ENCODE measurements around the gene NKX1-1. TPM values are rescaled to one million over a fixed set of nuclear protein-coding genes. Genes with fewer than 3 reads are reported as not detected.

Gene NKX1-1
- total RNA-seq, 1 donor = not detected

DNA sequence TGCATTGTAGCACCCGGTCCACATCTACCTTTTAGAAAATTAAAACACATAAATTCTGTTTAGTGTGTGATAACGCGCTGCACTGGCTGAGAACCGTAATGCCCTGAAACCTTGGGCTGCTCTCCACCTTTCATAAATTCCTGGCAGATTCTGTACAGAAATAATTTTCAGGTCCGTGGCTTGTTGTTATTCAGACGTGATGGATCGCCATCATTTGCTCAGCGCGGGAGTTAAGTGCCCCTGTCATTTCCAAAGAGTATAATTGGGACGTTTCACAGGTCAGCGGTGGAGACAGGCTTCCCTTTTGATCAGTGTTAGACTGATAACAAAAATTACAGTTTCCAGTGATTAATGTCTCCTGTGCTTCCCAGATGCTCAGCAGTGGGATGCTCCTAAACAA is 42.7 kb downstream of the NKX1-1 start:
- Histone ChIP-seq H3K9me3 (ENCODE audit: low read depth, low read length) (no peaks in the 10 kb centered on the region), H3K27me3 (ENCODE audit: insufficient read depth, low read length) (no peaks in the 10 kb centered on the region), H3K4me3 (ENCODE audit: insufficient read depth, low read length) (no peak overlapping the region), H3K27ac (ENCODE audit: low read depth, low read length) (no peak overlapping the region), H2AFZ (ENCODE audit: low read length) (no peak overlapping the region), H3K79me2 (ENCODE audit: insufficient read depth, low read length) (no peaks in the 10 kb centered on the region), H4K20me1 (ENCODE audit: insufficient read depth, low read length) (no peaks in the 10 kb centered on the region), H3K36me3 (ENCODE audit: insufficient read depth, low read length) (peaks cover 8% of the 10 kb centered on the region), H3K4me2 (ENCODE audit: insufficient read depth, low read length) (no peak overlapping the region), H3K4me1 (ENCODE audit: insufficient read depth, low read length) (no peaks in the 10 kb centered on the region)
- no peak for DNase-seq (ENCODE audit: insufficient read length, low spot score, missing footprints)
- no peak for TF ChIP-seq CTCF (IDR thresholded peaks at IDR 0.05; ENCODE audit: extremely low read depth, low read depth, low read length)

- no peaks in the 10 kb centered on the region for H3K9me3 ChIP-seq (ENCODE audit: low read depth, low read length)
- H3K79me2 ChIP-seq (ENCODE audit: insufficient read depth, low read length) = no peaks in the 10 kb centered on the region
- no peak overlapping the region for H2AFZ ChIP-seq (ENCODE audit: low read length)
- no peak for TF ChIP-seq CTCF (IDR thresholded peaks at IDR 0.05; ENCODE audit: extremely low read depth, low read depth, low read length)
- DNase-seq (ENCODE audit: insufficient read length, low spot score, missing footprints) = no peak
- H3K27me3 ChIP-seq (ENCODE audit: insufficient read depth, low read length) = no peaks in the 10 kb centered on the region
- H4K20me1 ChIP-seq (ENCODE audit: insufficient read depth, low read length) = no peaks in the 10 kb centered on the region
- H3K27ac ChIP-seq (ENCODE audit: low read depth, low read length) = no peak overlapping the region
- no peaks in the 10 kb centered on the region for H3K4me1 ChIP-seq (ENCODE audit: insufficient read depth, low read length)
- H3K36me3 ChIP-seq (ENCODE audit: insufficient read depth, low read length) = peaks cover 11% of the 10 kb centered on the region
- H3K4me2 ChIP-seq (ENCODE audit: insufficient read depth, low read length) = no peak overlapping the region
- H3K4me3 ChIP-seq (ENCODE audit: insufficient read depth, low read length) = no peak overlapping the region
These were observed 43.7 kb downstream of the NKX1-1 start for GRCh38 chr4:1362521-1362920.

- Histone ChIP-seq H4K20me1 (ENCODE audit: insufficient read depth, low read length) (no peaks in the 10 kb centered on the region), H3K4me3 (ENCODE audit: insufficient read depth, low read length) (no peak overlapping the region), H3K27me3 (ENCODE audit: insufficient read depth, low read length) (no peaks in the 10 kb centered on the region), H3K36me3 (ENCODE audit: insufficient read depth, low read length) (peaks cover 11% of the 10 kb centered on the region), H3K4me1 (ENCODE audit: insufficient read depth, low read length) (no peaks in the 10 kb centered on the region), H2AFZ (ENCODE audit: low read length) (no peak overlapping the region), H3K27ac (ENCODE audit: low read depth, low read length) (no peak overlapping the region), H3K9me3 (ENCODE audit: low read depth, low read length) (no peaks in the 10 kb centered on the region), H3K4me2 (ENCODE audit: insufficient read depth, low read length) (no peak overlapping the region), H3K79me2 (ENCODE audit: insufficient read depth, low read length) (no peaks in the 10 kb centered on the region)
- no peak for DNase-seq (ENCODE audit: insufficient read length, low spot score, missing footprints)
- TF ChIP-seq CTCF (IDR thresholded peaks at IDR 0.05; ENCODE audit: extremely low read depth, low read depth, low read length) = no peak
These were observed 44.2 kb downstream of the NKX1-1 start for GRCh38 chr4:1362046-1362445.

DNA sequence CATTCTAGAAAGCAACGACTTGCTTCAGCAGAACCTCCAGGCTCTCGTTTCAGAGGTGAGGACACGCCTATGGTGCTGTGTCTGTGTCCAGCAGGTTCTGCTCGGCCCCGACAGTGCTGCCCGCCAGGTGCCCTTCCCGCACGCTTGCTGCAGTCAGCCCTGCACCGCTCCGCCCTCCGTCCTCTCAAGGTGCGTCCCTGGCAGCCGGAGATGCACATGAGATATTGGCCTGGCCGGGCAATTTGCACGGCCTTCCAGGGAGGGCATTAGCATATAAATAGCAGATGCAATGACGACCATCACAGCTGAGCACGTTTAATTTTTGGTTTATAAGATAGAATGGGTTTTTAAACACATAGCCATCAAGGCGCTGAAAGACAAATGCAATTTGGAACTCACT is 44.8 kb downstream of the NKX1-1 start:
- H3K4me2 ChIP-seq (ENCODE audit: insufficient read depth, low read length) = no peak overlapping the region
- H2AFZ ChIP-seq (ENCODE audit: low read length) = no peak overlapping the region
- H3K4me3 ChIP-seq (ENCODE audit: insufficient read depth, low read length) = no peak overlapping the region
- no peaks in the 10 kb centered on the region for H3K27me3 ChIP-seq (ENCODE audit: insufficient read depth, low read length)
- H4K20me1 ChIP-seq (ENCODE audit: insufficient read depth, low read length) = peaks cover 4% of the 10 kb centered on the region
- H3K9me3 ChIP-seq (ENCODE audit: low read depth, low read length) = no peaks in the 10 kb centered on the region
- no peak overlapping the region for H3K27ac ChIP-seq (ENCODE audit: low read depth, low read length)
- no peak for DNase-seq (ENCODE audit: insufficient read length, low spot score, missing footprints)
- no peaks in the 10 kb centered on the region for H3K4me1 ChIP-seq (ENCODE audit: insufficient read depth, low read length)
- no peak for TF ChIP-seq CTCF (IDR thresholded peaks at IDR 0.05; ENCODE audit: extremely low read depth, low read depth, low read length)
- peaks cover 11% of the 10 kb centered on the region for H3K36me3 ChIP-seq (ENCODE audit: insufficient read depth, low read length)
- no peaks in the 10 kb centered on the region for H3K79me2 ChIP-seq (ENCODE audit: insufficient read depth, low read length)
